GM12878 (cell line): ENCODE data around the gene AIFM3.

Experiments used
- ETV6 ChIP-seq, 2 experiments: fragments of 450-650 bp in 1 of 2; IDR thresholded peaks in 1 of 2; conservative IDR thresholded peaks in 1 of 2; 2 replicates each; pipeline ENCODE4 v1.6.1; 2014; ENCODE audit warnings: antibody characterized with exemption in 1 of 2, borderline replicate concordance in 1 of 2, low read depth in 1 of 2, mild to moderate bottlenecking in 1 of 2, moderate library complexity in 1 of 2
- SPI1 ChIP-seq: IDR thresholded peaks from 2 replicates; pipeline ENCODE4 v1.6.1; 2011; ENCODE audit warnings: low read depth, mild to moderate bottlenecking, low read length, moderate library complexity, borderline replicate concordance; ENCODE audit not compliant: insufficient read depth
- SREBF2 ChIP-seq: IDR thresholded peaks from 2 replicates; pipeline ENCODE4 v1.6.1; 2012; ENCODE audit warnings: mild to moderate bottlenecking, low read length
- TF ChIP-seq, protein P1 (sequence below), 3 experiments: IDR thresholded peaks in 2 of 3; conservative IDR thresholded peaks in 1 of 3; 2 replicates each; pipeline ENCODE4 v1.5.1; 2011; ENCODE audit warnings: low read depth in 3 of 3, low read length in 3 of 3, mild to moderate bottlenecking in 3 of 3, control low read depth in 2 of 3, moderate library complexity in 2 of 3, inconsistent platforms in 1 of 3, mixed read lengths in 1 of 3; ENCODE audit not compliant: control insufficient read depth in 2 of 3, insufficient read depth in 1 of 3; ENCODE audit errors: extremely low read depth in 1 of 3
- TF ChIP-seq, protein P2 (sequence below): IDR thresholded peaks from 2 replicates; pipeline ENCODE4 v1.6.1; 2011; ENCODE audit warnings: low read depth, low read length, improper control_type of control experiment, borderline replicate concordance

DNA sequence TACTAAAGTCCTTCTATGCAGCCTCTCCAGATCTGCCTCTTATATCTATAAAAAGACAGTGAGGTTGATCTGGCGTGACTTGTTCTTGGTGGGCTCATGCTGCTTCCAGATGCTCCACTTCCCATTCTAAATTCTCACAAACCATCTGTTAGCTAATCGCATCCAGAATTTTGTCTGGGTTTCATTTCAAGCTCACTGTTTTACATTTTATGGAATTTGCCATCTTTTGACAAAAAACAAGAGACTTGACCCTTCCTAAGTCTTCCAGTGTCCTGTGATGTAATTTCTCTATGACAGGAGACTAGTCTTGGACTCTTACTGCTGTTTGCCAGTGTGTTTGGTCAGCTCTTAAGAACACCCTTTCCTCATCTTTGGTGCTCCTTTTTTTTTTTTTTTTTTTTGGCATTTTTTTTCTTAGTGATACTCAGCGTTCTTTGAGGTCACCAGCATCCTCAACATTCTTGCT, 26.8 kb upstream of the AIFM3 start:
- TF ChIP-seq SPI1 (no peak), ETV6 (conservative IDR thresholded peaks at IDR 0.05 in 1 of 2, IDR thresholded peaks at IDR 0.05 in 1 of 2; ENCODE audit: borderline replicate concordance in 1 of 2, low read depth in 1 of 2) (no peak), SREBF2 (no peak)
- TF ChIP-seq, protein P1, sequence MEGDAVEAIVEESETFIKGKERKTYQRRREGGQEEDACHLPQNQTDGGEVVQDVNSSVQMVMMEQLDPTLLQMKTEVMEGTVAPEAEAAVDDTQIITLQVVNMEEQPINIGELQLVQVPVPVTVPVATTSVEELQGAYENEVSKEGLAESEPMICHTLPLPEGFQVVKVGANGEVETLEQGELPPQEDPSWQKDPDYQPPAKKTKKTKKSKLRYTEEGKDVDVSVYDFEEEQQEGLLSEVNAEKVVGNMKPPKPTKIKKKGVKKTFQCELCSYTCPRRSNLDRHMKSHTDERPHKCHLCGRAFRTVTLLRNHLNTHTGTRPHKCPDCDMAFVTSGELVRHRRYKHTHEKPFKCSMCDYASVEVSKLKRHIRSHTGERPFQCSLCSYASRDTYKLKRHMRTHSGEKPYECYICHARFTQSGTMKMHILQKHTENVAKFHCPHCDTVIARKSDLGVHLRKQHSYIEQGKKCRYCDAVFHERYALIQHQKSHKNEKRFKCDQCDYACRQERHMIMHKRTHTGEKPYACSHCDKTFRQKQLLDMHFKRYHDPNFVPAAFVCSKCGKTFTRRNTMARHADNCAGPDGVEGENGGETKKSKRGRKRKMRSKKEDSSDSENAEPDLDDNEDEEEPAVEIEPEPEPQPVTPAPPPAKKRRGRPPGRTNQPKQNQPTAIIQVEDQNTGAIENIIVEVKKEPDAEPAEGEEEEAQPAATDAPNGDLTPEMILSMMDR (IDR thresholded peaks at IDR 0.05 in 2 of 3, conservative IDR thresholded peaks at IDR 0.05 in 1 of 3; ENCODE audit: control insufficient read depth in 2 of 3, extremely low read depth in 1 of 3, insufficient read depth in 1 of 3, low read depth in 3 of 3, low read length in 3 of 3): no peak
- TF ChIP-seq, protein P2, sequence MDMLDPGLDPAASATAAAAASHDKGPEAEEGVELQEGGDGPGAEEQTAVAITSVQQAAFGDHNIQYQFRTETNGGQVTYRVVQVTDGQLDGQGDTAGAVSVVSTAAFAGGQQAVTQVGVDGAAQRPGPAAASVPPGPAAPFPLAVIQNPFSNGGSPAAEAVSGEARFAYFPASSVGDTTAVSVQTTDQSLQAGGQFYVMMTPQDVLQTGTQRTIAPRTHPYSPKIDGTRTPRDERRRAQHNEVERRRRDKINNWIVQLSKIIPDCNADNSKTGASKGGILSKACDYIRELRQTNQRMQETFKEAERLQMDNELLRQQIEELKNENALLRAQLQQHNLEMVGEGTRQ: no peak
